BLaER1 treated with 17β-estradiol and CSF1 and Interleukin-3, amounts not matched to agents 10 nM and 100 nM (cell line): ENCODE data around the gene STAT6.
A peak's percentile ranks its signal among the peaks of the same experiment; 100 is the strongest.

Experiments
- H3K27ac ChIP-seq, 11 experiments: shearing (Covaris generic); formaldehyde crosslinking; 2 replicates each; pipeline ENCODE4 v1.8.1; 2022
- H3K27me3 ChIP-seq, 11 experiments: shearing (Covaris generic); formaldehyde crosslinking; 2 replicates each; pipeline ENCODE4 v1.8.1; 2022
- H3K36me3 ChIP-seq, 11 experiments: shearing (Covaris generic); formaldehyde crosslinking; 2 replicates each; pipeline ENCODE4 v1.8.1; 2022
- H3K4me1 ChIP-seq, 10 experiments: shearing (Covaris generic); formaldehyde crosslinking; 2 replicates each; pipeline ENCODE4 v1.8.1; 2022
- H3K4me2 ChIP-seq, 11 experiments: shearing (Covaris generic); formaldehyde crosslinking; 2 replicates each; pipeline ENCODE4 v1.8.1; 2022
- H3K4me3 ChIP-seq, 10 experiments: shearing (Covaris generic); formaldehyde crosslinking; 2 replicates each; pipeline ENCODE4 v1.8.1; 2022
- H3K9ac ChIP-seq, 11 experiments: shearing (Covaris generic); formaldehyde crosslinking; 2 replicates each; pipeline ENCODE4 v1.8.1; 2022
- H3K9me3 ChIP-seq, 11 experiments: shearing (Covaris generic); formaldehyde crosslinking; replicated peaks in 1 of 11; 2 replicates each; pipeline ENCODE4 v1.8.1; 2022
- H4K20me1 ChIP-seq, 11 experiments: shearing (Covaris generic); formaldehyde crosslinking; 2 replicates each; pipeline ENCODE4 v1.8.1; 2022
- Cebpa-rat ChIP-seq, 11 experiments: shearing (Covaris generic); IDR thresholded peaks; 2 replicates each; pipeline ENCODE4 v1.8.1; 2022

The STAT6 gene

GRCh38 chr12:57093415-57094207, 17.6 kb downstream of the STAT6 start:
- H3K9ac ChIP-seq: peak overlapping the region in 9 of 11 experiments; percentile 46 to 76 (median 66); a peak in 16 of 22 replicates
- no peaks in the 10 kb centered on the region for H3K27me3 ChIP-seq
- peaks cover 73 to 80% (median 77%) of the 10 kb centered on the region in 11 experiments for H3K36me3 ChIP-seq
- TF ChIP-seq Cebpa-rat (IDR thresholded peaks at IDR 0.05): no peak
- peaks cover 70 to 84% (median 79%) of the 10 kb centered on the region in 10 experiments for H3K4me1 ChIP-seq
- no peaks in the 10 kb centered on the region for H3K9me3 ChIP-seq
- peak overlapping the region; percentile 75 to 99 (median 89) for H3K4me2 ChIP-seq
- H4K20me1 ChIP-seq: peaks cover 43 to 90% (median 85%) of the 10 kb centered on the region in 11 experiments
- peak overlapping the region in 10 of 11 experiments; percentile 48 to 80 (median 71); a peak in 19 of 22 replicates for H3K27ac ChIP-seq
- H3K4me3 ChIP-seq: peak overlapping the region in 9 of 10 experiments; percentile 8 to 60 (median 38); a peak in 14 of 20 replicates

GRCh38 chr12:57092876-57093414, 18.2 kb downstream of the STAT6 start:
- Histone ChIP-seq H3K9me3 (no peaks in the 10 kb centered on the region), H3K4me3 (peak overlapping the region in 6 of 10 experiments; percentile 38 to 98 (median 60); a peak in 8 of 20 replicates), H3K27ac (peak overlapping the region in 8 of 11 experiments; percentile 33 to 94 (median 74); a peak in 14 of 22 replicates), H3K9ac (peak overlapping the region; percentile 38 to 98 (median 91); a peak in 21 of 22 replicates), H4K20me1 (peaks cover 43 to 83% (median 78%) of the 10 kb centered on the region in 11 experiments), H3K4me1 (peaks cover 68 to 81% (median 75%) of the 10 kb centered on the region in 10 experiments), H3K4me2 (peak overlapping the region; percentile 81 to 100 (median 93)), H3K36me3 (peaks cover 66 to 74% (median 70%) of the 10 kb centered on the region in 11 experiments), H3K27me3 (no peaks in the 10 kb centered on the region)
- TF ChIP-seq Cebpa-rat (IDR thresholded peaks at IDR 0.05): no peak

- H3K4me3 ChIP-seq: peak overlapping the region in 3 of 10 experiments; percentile 71 to 98 (median 90); a peak in 6 of 20 replicates
- peaks cover 64 to 77% (median 71%) of the 10 kb centered on the region in 10 experiments for H3K4me1 ChIP-seq
- H3K27ac ChIP-seq: peak overlapping the region in 7 of 11 experiments; percentile 2 to 94 (median 33); a peak in 10 of 22 replicates
- TF ChIP-seq Cebpa-rat (IDR thresholded peaks at IDR 0.05): no peak
- H4K20me1 ChIP-seq: peaks cover 43 to 79% (median 74%) of the 10 kb centered on the region in 11 experiments
- H3K9me3 ChIP-seq: no peaks in the 10 kb centered on the region
- H3K4me2 ChIP-seq: peak overlapping the region; percentile 0 to 100 (median 93); a peak in 21 of 22 replicates
- H3K9ac ChIP-seq: peak overlapping the region; percentile 16 to 98 (median 91); a peak in 19 of 22 replicates
- no peaks in the 10 kb centered on the region for H3K27me3 ChIP-seq
- peaks cover 61 to 69% (median 66%) of the 10 kb centered on the region in 11 experiments for H3K36me3 ChIP-seq
Measured at GRCh38 chr12:57092529-57092862, 18.7 kb downstream of the STAT6 start.

- H3K4me3 ChIP-seq: peak overlapping the region in 8 of 10 experiments; percentile 71 to 98 (median 90); a peak in 11 of 20 replicates
- H3K4me1 ChIP-seq: peaks cover 58 to 71% (median 65%) of the 10 kb centered on the region in 10 experiments
- H3K9ac ChIP-seq: peak overlapping the region; percentile 77 to 98 (median 94); a peak in 20 of 22 replicates
- H3K9me3 ChIP-seq: no peaks in the 10 kb centered on the region
- H4K20me1 ChIP-seq: peaks cover 43 to 73% (median 68%) of the 10 kb centered on the region in 11 experiments
- no peaks in the 10 kb centered on the region for H3K27me3 ChIP-seq
- peak overlapping the region; percentile 60 to 100 (median 97) for H3K4me2 ChIP-seq
- H3K36me3 ChIP-seq: peaks cover 55 to 63% (median 60%) of the 10 kb centered on the region in 11 experiments
- no peak for TF ChIP-seq Cebpa-rat (IDR thresholded peaks at IDR 0.05)
- H3K27ac ChIP-seq: peak overlapping the region in 7 of 11 experiments; percentile 2 to 95 (median 91); a peak in 9 of 22 replicates
Measured at GRCh38 chr12:57091638-57092528, 19.3 kb downstream of the STAT6 start.

- peak overlapping the region; percentile 71 to 98 (median 90); a peak in 19 of 20 replicates for H3K4me3 ChIP-seq
- H3K9ac ChIP-seq: peak overlapping the region; percentile 77 to 98 (median 94)
- peak overlapping the region; percentile 60 to 100 (median 97) for H3K4me2 ChIP-seq
- H3K27ac ChIP-seq: peak overlapping the region in 10 of 11 experiments; percentile 74 to 96 (median 92); a peak in 19 of 22 replicates
- H3K36me3 ChIP-seq: peaks cover 47 to 55% (median 52%) of the 10 kb centered on the region in 11 experiments
- H4K20me1 ChIP-seq: peaks cover 43 to 65% (median 60%) of the 10 kb centered on the region in 11 experiments
- H3K4me1 ChIP-seq: peaks cover 56 to 66% (median 61%) of the 10 kb centered on the region in 10 experiments
- TF ChIP-seq Cebpa-rat (IDR thresholded peaks at IDR 0.05): no peak
- no peaks in the 10 kb centered on the region for H3K9me3 ChIP-seq
- no peaks in the 10 kb centered on the region for H3K27me3 ChIP-seq
Measured at GRCh38 chr12:57090924-57091637, 20.1 kb downstream of the STAT6 start.

- peaks cover 60 to 66% (median 64%) of the 10 kb centered on the region in 10 experiments for H3K4me1 ChIP-seq
- peak overlapping the region; percentile 60 to 100 (median 97) for H3K4me2 ChIP-seq
- H3K4me3 ChIP-seq: peak overlapping the region; percentile 71 to 98 (median 90)
- H4K20me1 ChIP-seq: peaks cover 43 to 59% (median 54%) of the 10 kb centered on the region in 11 experiments
- H3K9me3 ChIP-seq: no peaks in the 10 kb centered on the region
- peak overlapping the region; percentile 77 to 98 (median 94) for H3K9ac ChIP-seq
- peaks cover 41 to 49% (median 46%) of the 10 kb centered on the region in 11 experiments for H3K36me3 ChIP-seq
- H3K27ac ChIP-seq: peak overlapping the region; percentile 58 to 96 (median 91); a peak in 21 of 22 replicates
- no peaks in the 10 kb centered on the region for H3K27me3 ChIP-seq
- no peak for TF ChIP-seq Cebpa-rat (IDR thresholded peaks at IDR 0.05)
Measured at GRCh38 chr12:57090490-57090889, 20.7 kb downstream of the STAT6 start.

GRCh38 chr12:57089271-57090245, 21.6 kb downstream of the STAT6 start:
- Histone ChIP-seq H3K9ac (peak overlapping the region; percentile 77 to 98 (median 94)), H3K27ac (peak overlapping the region; percentile 58 to 96 (median 91)), H3K4me1 (peaks cover 60 to 65% (median 64%) of the 10 kb centered on the region in 10 experiments), H3K9me3 (no peaks in the 10 kb centered on the region), H3K4me3 (peak overlapping the region; percentile 71 to 98 (median 90)), H3K27me3 (no peaks in the 10 kb centered on the region), H3K4me2 (peak overlapping the region; percentile 60 to 100 (median 97)), H3K36me3 (peaks cover 32 to 40% (median 37%) of the 10 kb centered on the region in 11 experiments), H4K20me1 (peaks cover 37 to 49% (median 45%) of the 10 kb centered on the region in 11 experiments)
- TF ChIP-seq Cebpa-rat (IDR thresholded peaks at IDR 0.05): no peak
